AG09319 (cell line): ENCODE measurements around the gene EFR3B.

Experiments
- DNase-seq: peaks from one replicate; pipeline ENCODE4 v3.0.0-alpha.2; 2010; ENCODE audit warnings: low read depth; ENCODE audit errors: extremely low read depth
- TF ChIP-seq, protein P1 (sequence below): IDR thresholded peaks from 2 replicates; pipeline ENCODE4 v1.5.1; 2011; ENCODE audit warnings: low read depth, mild to moderate bottlenecking, inconsistent platforms, low read length, moderate library complexity

Gene EFR3B

DNA sequence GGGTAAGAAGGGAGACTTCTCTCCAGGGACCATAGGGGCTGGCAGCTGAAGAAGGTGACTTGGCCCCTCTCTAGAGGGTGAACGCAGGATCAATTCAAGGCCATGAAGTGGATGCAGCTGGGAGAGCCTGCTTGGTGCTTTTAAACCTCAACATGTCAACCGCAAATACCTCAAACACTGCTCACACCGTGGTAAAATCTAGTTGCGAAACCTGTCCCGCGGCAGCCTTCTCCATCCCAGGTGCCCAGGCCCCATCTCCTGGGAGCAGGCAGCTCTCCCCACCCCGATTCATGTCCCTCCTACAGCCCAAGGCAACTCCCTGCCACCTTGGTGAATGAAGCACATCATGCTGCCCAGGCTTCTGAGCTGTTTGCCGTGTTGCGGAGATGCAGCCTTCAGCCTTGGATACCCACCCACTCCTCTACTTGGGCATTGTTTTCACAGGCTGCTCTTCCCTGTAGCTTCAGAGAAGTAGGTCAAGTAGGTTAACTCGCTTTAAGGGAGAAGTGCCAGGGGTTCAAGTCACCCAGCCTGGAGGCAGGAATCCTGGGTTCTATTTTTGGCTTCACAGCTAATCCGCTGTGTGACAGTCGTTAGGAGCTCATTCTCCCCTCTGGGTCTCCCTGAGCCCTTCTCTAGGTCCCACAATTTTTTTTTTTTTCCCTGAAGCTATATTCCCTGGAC, 6.2 kb upstream of the EFR3B start:
- no peak for DNase-seq
- TF ChIP-seq, protein P1, sequence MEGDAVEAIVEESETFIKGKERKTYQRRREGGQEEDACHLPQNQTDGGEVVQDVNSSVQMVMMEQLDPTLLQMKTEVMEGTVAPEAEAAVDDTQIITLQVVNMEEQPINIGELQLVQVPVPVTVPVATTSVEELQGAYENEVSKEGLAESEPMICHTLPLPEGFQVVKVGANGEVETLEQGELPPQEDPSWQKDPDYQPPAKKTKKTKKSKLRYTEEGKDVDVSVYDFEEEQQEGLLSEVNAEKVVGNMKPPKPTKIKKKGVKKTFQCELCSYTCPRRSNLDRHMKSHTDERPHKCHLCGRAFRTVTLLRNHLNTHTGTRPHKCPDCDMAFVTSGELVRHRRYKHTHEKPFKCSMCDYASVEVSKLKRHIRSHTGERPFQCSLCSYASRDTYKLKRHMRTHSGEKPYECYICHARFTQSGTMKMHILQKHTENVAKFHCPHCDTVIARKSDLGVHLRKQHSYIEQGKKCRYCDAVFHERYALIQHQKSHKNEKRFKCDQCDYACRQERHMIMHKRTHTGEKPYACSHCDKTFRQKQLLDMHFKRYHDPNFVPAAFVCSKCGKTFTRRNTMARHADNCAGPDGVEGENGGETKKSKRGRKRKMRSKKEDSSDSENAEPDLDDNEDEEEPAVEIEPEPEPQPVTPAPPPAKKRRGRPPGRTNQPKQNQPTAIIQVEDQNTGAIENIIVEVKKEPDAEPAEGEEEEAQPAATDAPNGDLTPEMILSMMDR = no peak

DNA sequence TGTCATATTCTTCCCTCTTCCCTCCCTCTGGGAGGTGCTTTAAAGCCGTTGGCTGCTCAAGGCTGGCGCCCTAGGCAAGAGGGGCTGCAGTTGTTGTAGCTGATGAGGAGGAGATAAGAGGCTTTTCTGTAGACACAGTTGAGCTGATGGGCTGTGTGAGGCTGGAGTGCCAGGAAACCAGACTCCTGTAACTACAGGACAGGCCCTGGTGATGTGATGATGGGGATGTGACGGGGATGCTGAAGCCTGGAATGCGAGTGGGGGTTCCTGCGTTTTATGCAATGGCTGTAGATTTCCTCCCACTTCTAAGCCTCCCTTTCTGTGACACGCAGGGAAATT, 5.7 kb upstream of the EFR3B start:
- TF ChIP-seq, protein P1 = no peak
- no peak for DNase-seq

DNA sequence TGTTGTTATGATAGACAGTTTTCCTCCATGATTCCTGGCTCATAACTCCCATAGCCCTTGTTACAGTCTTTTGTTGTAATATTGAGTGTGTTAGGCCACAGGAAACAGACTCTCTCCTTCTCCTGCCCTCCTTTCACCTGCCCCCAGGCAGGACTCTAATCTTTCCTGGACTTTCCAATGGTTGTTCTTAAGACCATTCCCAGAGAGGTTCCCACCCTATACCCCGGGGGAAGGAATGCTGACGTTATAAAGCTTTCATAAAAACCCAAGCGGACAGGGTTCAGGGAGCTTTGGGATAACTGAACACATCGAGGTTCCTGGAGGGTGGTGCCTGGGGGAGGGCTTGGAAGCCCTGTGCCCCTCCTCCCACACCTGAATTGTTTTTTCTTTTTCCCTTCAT, 2.8 kb upstream of the EFR3B start:
- TF ChIP-seq, protein P1 = no peak
- DNase-seq = no peak

DNA sequence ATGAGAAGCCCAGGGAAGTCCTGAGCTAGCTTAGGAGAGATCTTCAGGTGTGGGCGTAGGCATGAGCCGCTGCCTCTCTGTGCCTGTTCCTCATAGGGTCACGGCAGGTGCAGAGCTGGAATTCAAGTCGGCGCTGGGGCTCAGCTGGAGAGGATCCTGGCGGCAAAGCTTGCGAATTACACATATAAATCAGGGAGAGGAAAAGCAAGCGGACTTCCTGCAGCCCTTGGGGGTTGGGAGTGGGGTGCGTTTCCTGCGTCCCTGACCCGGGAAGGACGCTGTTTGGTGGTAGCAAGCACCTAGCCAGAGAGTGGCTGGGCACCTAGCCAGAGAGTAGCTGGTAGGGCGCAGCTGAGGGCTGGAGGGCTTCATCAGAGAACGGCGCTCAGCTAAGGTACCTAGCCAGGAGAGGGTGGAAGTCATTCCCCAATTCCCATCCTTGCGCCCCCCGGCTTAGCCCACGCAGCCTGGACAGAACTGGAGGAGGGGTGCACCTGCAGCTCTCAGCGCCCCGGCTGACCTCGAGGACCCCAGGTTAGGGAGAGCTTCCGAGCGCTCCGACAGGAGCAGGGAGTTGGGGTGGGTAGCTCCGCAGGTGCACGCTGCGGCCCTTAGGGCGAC, 459 bp upstream of the EFR3B start:
- DNase-seq = peak; percentile 5
- TF ChIP-seq, protein P1 = peak; percentile 18

DNA sequence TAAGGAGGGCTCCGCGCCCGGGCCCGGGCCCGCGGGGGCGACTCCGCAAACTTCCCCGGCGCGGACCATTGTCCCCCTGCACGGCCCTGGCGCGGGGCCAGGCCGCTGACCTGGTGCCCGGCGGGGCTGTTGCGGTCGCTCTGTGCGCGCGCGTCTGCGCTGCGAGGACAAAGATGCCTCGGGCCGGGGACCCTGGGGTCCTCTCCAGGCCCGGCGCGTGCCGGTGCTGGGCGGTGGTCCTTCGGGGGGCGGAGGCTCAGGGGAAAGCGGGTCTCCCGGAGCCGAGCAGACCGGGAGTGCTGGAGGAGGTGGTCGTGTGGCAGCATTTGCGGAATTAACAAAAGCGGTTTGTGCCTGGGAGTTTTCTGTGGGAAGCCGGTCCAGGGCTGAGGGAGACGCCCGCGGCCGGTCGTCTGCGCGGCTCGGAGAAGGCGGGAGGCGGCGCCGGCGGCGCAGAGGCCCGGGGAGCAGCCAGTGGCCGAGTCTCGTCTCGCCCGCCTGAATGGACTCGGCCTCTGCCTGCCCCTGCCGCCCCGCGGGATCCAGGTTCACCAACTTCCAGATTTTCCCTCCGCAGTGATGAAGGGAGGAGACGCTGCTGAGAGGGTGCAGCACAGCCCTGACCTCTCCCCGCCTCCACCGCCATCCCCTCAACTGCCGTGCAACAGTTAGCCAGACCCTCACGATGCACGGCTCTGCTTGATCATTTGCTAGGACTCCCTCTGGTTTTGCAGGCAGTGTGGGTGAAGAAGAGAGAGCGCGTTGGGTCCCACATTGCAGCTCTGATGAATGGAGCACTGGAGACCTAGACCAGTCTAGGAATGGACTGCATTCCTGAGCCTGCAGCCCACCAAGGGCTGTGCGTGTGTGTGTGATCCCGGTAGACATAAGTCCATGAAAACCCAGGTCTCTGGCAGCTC, 705 bp downstream of the EFR3B start:
- no peak for DNase-seq
- TF ChIP-seq, protein P1 = no peak

DNA sequence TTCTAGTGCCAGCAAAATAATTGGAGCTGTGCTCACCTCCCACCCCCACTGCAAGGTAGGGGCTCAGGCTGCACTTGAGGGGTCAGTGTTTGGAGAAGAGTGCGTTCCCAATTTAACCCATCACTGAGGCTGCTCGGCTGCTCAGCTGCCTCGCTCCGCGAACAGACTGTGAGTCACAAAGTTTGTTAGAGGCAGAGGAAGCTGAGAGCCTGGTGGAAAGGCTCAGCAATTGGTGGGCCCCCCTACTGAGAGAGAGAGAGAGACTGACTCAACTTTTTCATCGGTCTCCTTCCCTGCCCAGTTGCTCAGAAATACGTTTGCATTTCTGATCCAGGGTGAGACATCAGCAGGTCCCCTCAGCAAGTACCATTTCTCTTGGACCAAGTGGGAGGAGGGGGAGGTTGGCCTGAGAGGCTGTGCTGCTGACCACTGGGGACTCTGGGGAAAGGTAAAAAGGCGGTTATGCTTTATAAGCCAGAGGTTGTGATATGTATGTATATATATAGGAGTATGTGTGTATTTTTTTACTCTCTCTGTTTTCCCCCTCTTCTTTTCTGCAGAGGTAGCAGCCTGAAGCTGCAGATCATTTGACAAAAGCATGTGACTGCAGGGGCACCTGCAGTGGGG, 1.5 kb downstream of the EFR3B start:
- DNase-seq = no peak
- TF ChIP-seq, protein P1 = no peak
